Measurements from ENCODE around the gene DCC. TPM values are rescaled to one million over a fixed set of nuclear protein-coding genes. Genes with fewer than 3 reads are reported as not detected.
A peak's percentile ranks its signal among the peaks of the same experiment; 100 is the strongest.

The DCC gene
- polyA plus RNA-seq, 1 of the 3 experiments (the other 2 are of a cell fraction) = 0.20 TPM

- no peaks in the 10 kb centered on the region for H3K79me2 ChIP-seq (ENCODE audit: insufficient read depth)
- DNase-seq = no peak
- no peaks in the 10 kb centered on the region for H3K36me3 ChIP-seq (replicated peaks in 1 of 2; ENCODE audit: control insufficient read depth in 1 of 2, insufficient read depth in 2 of 2, low read length in 1 of 2)
- ChIA-PET CTCF (no interaction called here), POLR2A (no interaction called here)
- peaks cover 11% of the 10 kb centered on the region for H3F3A ChIP-seq (replicated peaks; ENCODE audit: insufficient read depth)
- TF ChIP-seq FOSL2 (IDR thresholded peaks at IDR 0.05; ENCODE audit: borderline replicate concordance, low read depth) (peak; percentile 17; the same call in 1 of the 2 replicates), IRF3 (IDR thresholded peaks at IDR 0.05; ENCODE audit: low read depth, low read length) (no peak), PBX3 (IDR thresholded peaks at IDR 0.05) (peak; percentile 33; the same call in 1 of the 2 replicates)
- H3K4me1 ChIP-seq (ENCODE audit: control insufficient read depth in 1 of 2, insufficient read depth in 2 of 2, low read depth in 1 of 2, low read length in 1 of 2) = peaks cover 0 to 18% of the 10 kb centered on the region in 2 experiments; a peak in 1 of 4 replicates
- 7% methylated on average over 1 of the region's 1 CpG for WGBS (ENCODE audit: low lambda C conversion rate)
- H3K27ac ChIP-seq (ENCODE audit: low read depth in 2 of 2, low read length in 1 of 2) = 0 out of 4 replicates have a peak overlapping the region, but pooled peaks of 1 of the 2 experiments have one; percentile 6
- H3K4me2 ChIP-seq = no peak overlapping the region
- no peaks in the 10 kb centered on the region for H3K9me3 ChIP-seq
- H4K20me1 ChIP-seq (ENCODE audit: insufficient read depth) = no peaks in the 10 kb centered on the region
- H2AFZ ChIP-seq (ENCODE audit: low read depth) = no peak overlapping the region
- peaks cover 19% of the 10 kb centered on the region; the same call in 1 of the 2 replicates for H3K27me3 ChIP-seq (ENCODE audit: insufficient read depth)
- no peak overlapping the region for H3K9ac ChIP-seq
- no peaks in the 10 kb centered on the region for H3K9me2 ChIP-seq
- no peak overlapping the region for H3K4me3 ChIP-seq (ENCODE audit: low read depth in 2 of 2, low read length in 1 of 2)
These were observed 2.7 kb upstream of the DCC start for GRCh38 chr18:52337276-52337675.

GRCh38 chr18:52340406-52341102 lies 557 bp downstream of the DCC start:
- TF ChIP-seq TCF12 (IDR thresholded peaks at IDR 0.05) (no peak), CTCF (IDR thresholded peaks at IDR 0.05) (no peak), FOSL2 (IDR thresholded peaks at IDR 0.05; ENCODE audit: borderline replicate concordance, low read depth) (no peak), USF1 (IDR thresholded peaks at IDR 0.05; ENCODE audit: borderline replicate concordance, low read depth) (no peak), REST (IDR thresholded peaks at IDR 0.05; ENCODE audit: low read depth, low read length) (no peak), FOXM1 (IDR thresholded peaks at IDR 0.05; ENCODE audit: low read depth) (no peak), NFIC (IDR thresholded peaks at IDR 0.05; ENCODE audit: borderline replicate concordance) (no peak), MEF2A (IDR thresholded peaks at IDR 0.05; ENCODE audit: borderline replicate concordance, low read depth) (no peak)
- Histone ChIP-seq H4K20me1 (ENCODE audit: insufficient read depth) (no peaks in the 10 kb centered on the region), H3K9me2 (no peaks in the 10 kb centered on the region), H3K9me3 (no peaks in the 10 kb centered on the region), H3F3A (replicated peaks; ENCODE audit: insufficient read depth) (peaks cover 7% of the 10 kb centered on the region), H3K4me2 (peak overlapping the region; percentile 76), H2AFZ (ENCODE audit: low read depth) (peak overlapping the region; percentile 76), H3K27ac (ENCODE audit: low read depth in 2 of 2, low read length in 1 of 2) (no peak overlapping the region), H3K36me3 (replicated peaks in 1 of 2; ENCODE audit: control insufficient read depth in 1 of 2, insufficient read depth in 2 of 2, low read length in 1 of 2) (no peaks in the 10 kb centered on the region), H3K4me1 (ENCODE audit: control insufficient read depth in 1 of 2, insufficient read depth in 2 of 2, low read depth in 1 of 2, low read length in 1 of 2) (peaks cover 0 to 20% of the 10 kb centered on the region in 2 experiments; a peak in 1 of 4 replicates), H3K9ac (no peak overlapping the region), H3K4me3 (ENCODE audit: low read depth in 2 of 2, low read length in 1 of 2) (peak overlapping the region; percentile 40 to 64), H3K27me3 (ENCODE audit: insufficient read depth) (peaks cover 19% of the 10 kb centered on the region; the same call in 1 of the 2 replicates), H3K79me2 (ENCODE audit: insufficient read depth) (no peaks in the 10 kb centered on the region)
- WGBS (ENCODE audit: low lambda C conversion rate) = 10% methylated on average over 32 of the region's 32 CpGs
- POLR2A ChIA-PET = no interaction called here
- DNase-seq = no peak
- CTCF ChIA-PET = interaction anchor here (0.5 to 2.2 kb wide), 25 partner anchors 10 to 1787 kb away, joined by 3 to 17 read pairs (median 3); no protein-coding TSS in a partner anchor
